Muscle layer of duodenum (tissue), 2 donors: ENCODE data around the gene C10orf105.
A peak's percentile ranks its signal among the peaks of the same experiment; 100 is the strongest.

ENCODE experiments used
- H3K27ac ChIP-seq: one replicate; pipeline ENCODE4 v1.7.0; 2013; ENCODE audit warnings: mild to moderate bottlenecking, low read length
- H3K27me3 ChIP-seq: one replicate; pipeline ENCODE4 v1.7.0; 2013; ENCODE audit warnings: low read depth, mild to moderate bottlenecking, control low read depth, low read length
- H3K36me3 ChIP-seq, 2 donors: one replicate each; pipeline ENCODE4 v1.7.0; 2013; ENCODE audit warnings: low read length in 2 of 2, control low read depth in 1 of 2, mild to moderate bottlenecking in 1 of 2; ENCODE audit not compliant: insufficient read depth in 2 of 2, control insufficient read depth in 1 of 2
- H3K4me1 ChIP-seq, 2 donors: one replicate each; pipeline ENCODE4 v1.7.0; 2013; ENCODE audit warnings: low read length in 2 of 2, mild to moderate bottlenecking in 2 of 2, control low read depth in 1 of 2, moderate library complexity in 1 of 2; ENCODE audit not compliant: insufficient read depth in 2 of 2, control insufficient read depth in 1 of 2
- H3K4me3 ChIP-seq, 2 donors: one replicate each; pipeline ENCODE4 v1.7.0; 2013; ENCODE audit warnings: low read length in 2 of 2, low read depth in 1 of 2, mild to moderate bottlenecking in 1 of 2
- H3K9me3 ChIP-seq, 2 donors: one replicate each; pipeline ENCODE4 v1.7.0; 2013; ENCODE audit warnings: low read length in 2 of 2, control low read depth in 1 of 2, mild to moderate bottlenecking in 1 of 2; ENCODE audit not compliant: control insufficient read depth in 1 of 2
- donor health status: healthy.

C10orf105 gene

GRCh38 chr10:71721313-71721712 is 1.7 kb upstream of the C10orf105 start:
- H3K9me3 ChIP-seq, result no peaks in the 10 kb centered on the region
- H3K4me1 ChIP-seq, result peaks cover 0 to 28% of the 10 kb centered on the region in 2 donors
- no peaks in the 10 kb centered on the region for H3K27me3 ChIP-seq

GRCh38 chr10:71720288-71720687 is 710 bp upstream of the C10orf105 start:
- Histone ChIP-seq H3K27me3 (no peaks in the 10 kb centered on the region), H3K36me3 (no peaks in the 10 kb centered on the region), H3K27ac (no peak overlapping the region), H3K4me1 (peaks cover 0 to 36% of the 10 kb centered on the region in 2 donors), H3K4me3 (no peak overlapping the region), H3K9me3 (no peaks in the 10 kb centered on the region)

More at GRCh38 chr10:71721313-71721712, 1.7 kb upstream of the C10orf105 start:
- Histone ChIP-seq H3K4me3 (no peak overlapping the region), H3K27ac (no peak overlapping the region), H3K36me3 (no peaks in the 10 kb centered on the region)

- Histone ChIP-seq H3K4me1 (peaks cover 9 to 49% of the 10 kb centered on the region in 2 donors), H3K27ac (no peak overlapping the region), H3K9me3 (no peaks in the 10 kb centered on the region), H3K36me3 (no peaks in the 10 kb centered on the region), H3K27me3 (no peaks in the 10 kb centered on the region), H3K4me3 (no peak overlapping the region)
Observed at GRCh38 chr10:71719042-71719441, 536 bp downstream of the C10orf105 start.

- Histone ChIP-seq H3K27me3 (no peaks in the 10 kb centered on the region), H3K36me3 (no peaks in the 10 kb centered on the region), H3K4me1 (peaks cover 17 to 57% of the 10 kb centered on the region in 2 donors), H3K9me3 (no peaks in the 10 kb centered on the region), H3K27ac (no peak overlapping the region), H3K4me3 (no peak overlapping the region)
Observed at GRCh38 chr10:71718165-71718698, 1.3 kb downstream of the C10orf105 start.

GRCh38 chr10:71717551-71717951 is 2.0 kb downstream of the C10orf105 start:
- peaks cover 24 to 63% of the 10 kb centered on the region in 2 donors for H3K4me1 ChIP-seq
- H3K27ac ChIP-seq, result no peak overlapping the region
- no peaks in the 10 kb centered on the region for H3K27me3 ChIP-seq
- H3K36me3 ChIP-seq, result no peaks in the 10 kb centered on the region
- H3K9me3 ChIP-seq, result no peaks in the 10 kb centered on the region
- no peak overlapping the region for H3K4me3 ChIP-seq

- H3K36me3 ChIP-seq, result no peaks in the 10 kb centered on the region
- no peaks in the 10 kb centered on the region for H3K9me3 ChIP-seq
- H3K27me3 ChIP-seq, result no peaks in the 10 kb centered on the region
- no peak overlapping the region for H3K27ac ChIP-seq
- peaks cover 24 to 64% of the 10 kb centered on the region in 2 donors for H3K4me1 ChIP-seq
- no peak overlapping the region for H3K4me3 ChIP-seq
Observed at GRCh38 chr10:71717056-71717455, 2.5 kb downstream of the C10orf105 start.

- Histone ChIP-seq H3K27ac (no peak overlapping the region), H3K4me1 (peaks cover 24 to 64% of the 10 kb centered on the region in 2 donors), H3K9me3 (no peaks in the 10 kb centered on the region), H3K36me3 (no peaks in the 10 kb centered on the region), H3K27me3 (no peaks in the 10 kb centered on the region), H3K4me3 (no peak overlapping the region)
Observed at GRCh38 chr10:71716426-71716825, 3.2 kb downstream of the C10orf105 start.

GRCh38 chr10:71715860-71716259 is 3.7 kb downstream of the C10orf105 start:
- Histone ChIP-seq H3K4me3 (no peak overlapping the region), H3K27ac (no peak overlapping the region), H3K9me3 (no peaks in the 10 kb centered on the region), H3K4me1 (peaks cover 24 to 64% of the 10 kb centered on the region in 2 donors), H3K36me3 (no peaks in the 10 kb centered on the region), H3K27me3 (no peaks in the 10 kb centered on the region)

- Histone ChIP-seq H3K36me3 (no peaks in the 10 kb centered on the region), H3K9me3 (no peaks in the 10 kb centered on the region), H3K27ac (peak overlapping the region; percentile 89), H3K4me1 (peaks cover 24 to 64% of the 10 kb centered on the region in 2 donors), H3K4me3 (no peak overlapping the region), H3K27me3 (no peaks in the 10 kb centered on the region)
Observed at GRCh38 chr10:71715026-71715425, 4.6 kb downstream of the C10orf105 start.

GRCh38 chr10:71714592-71714991 is 5.0 kb downstream of the C10orf105 start:
- Histone ChIP-seq H3K4me1 (peaks cover 24 to 64% of the 10 kb centered on the region in 2 donors), H3K36me3 (no peaks in the 10 kb centered on the region), H3K4me3 (peak overlapping the region in 1 of 2 donors; percentile 36), H3K27ac (peak overlapping the region; percentile 89), H3K9me3 (no peaks in the 10 kb centered on the region), H3K27me3 (no peaks in the 10 kb centered on the region)

GRCh38 chr10:71714031-71714410 is 5.6 kb downstream of the C10orf105 start:
- H3K4me1 ChIP-seq, result peaks cover 24 to 58% of the 10 kb centered on the region in 2 donors
- no peaks in the 10 kb centered on the region for H3K9me3 ChIP-seq
- H3K4me3 ChIP-seq, result peak overlapping the region in 1 of 2 donors; percentile 36
- no peaks in the 10 kb centered on the region for H3K36me3 ChIP-seq
- no peaks in the 10 kb centered on the region for H3K27me3 ChIP-seq
- peak overlapping the region; percentile 89 for H3K27ac ChIP-seq
